HuH-7 (cell line): ENCODE data around the gene ELMO1.
A peak's percentile ranks its signal among the peaks of the same experiment; 100 is the strongest.

ENCODE experiments used
- DNase-seq: peaks from one replicate; pipeline ENCODE4 v3.0.0; 2011; ENCODE audit warnings: low spot score

Gene ELMO1

DNA sequence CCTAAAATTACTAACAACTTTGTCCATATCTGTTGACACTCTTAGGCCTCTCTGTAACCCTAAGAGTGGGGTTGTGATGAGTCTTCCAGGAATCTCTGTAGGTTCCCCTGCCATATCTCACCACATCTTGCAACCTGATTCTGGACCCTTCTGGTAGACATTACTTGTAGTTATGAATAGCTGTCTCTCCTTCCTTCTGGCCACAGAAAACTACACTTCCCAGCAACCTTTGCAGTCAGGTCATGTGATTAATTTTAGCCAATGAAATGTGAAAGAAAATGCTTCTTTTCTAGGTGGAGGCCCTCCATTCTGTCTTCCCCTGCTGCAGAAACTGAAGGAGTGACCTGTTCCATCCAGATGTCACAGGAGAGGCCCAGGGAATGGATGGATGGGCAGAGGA, 576.8 kb downstream of the ELMO1 start:
- DNase-seq: no peak

DNA sequence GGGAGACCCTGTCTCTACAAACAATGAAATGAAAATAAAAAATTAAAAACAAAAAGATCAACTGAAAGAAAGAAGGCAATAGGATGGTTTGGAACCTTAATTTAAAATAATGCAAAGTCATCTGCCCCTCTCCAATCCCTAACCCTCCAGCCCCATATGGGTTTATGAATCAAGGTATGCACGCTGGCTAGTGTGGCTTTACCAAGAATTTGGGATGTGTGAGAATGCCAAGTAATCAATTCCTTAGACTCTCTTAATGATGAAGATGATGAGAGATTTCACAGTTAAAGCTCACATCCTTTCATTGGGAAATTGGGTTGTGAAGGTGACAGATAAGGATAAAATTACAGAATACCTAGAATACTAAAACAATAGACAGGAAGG, 577.3 kb downstream of the ELMO1 start:
- no peak for DNase-seq

DNA sequence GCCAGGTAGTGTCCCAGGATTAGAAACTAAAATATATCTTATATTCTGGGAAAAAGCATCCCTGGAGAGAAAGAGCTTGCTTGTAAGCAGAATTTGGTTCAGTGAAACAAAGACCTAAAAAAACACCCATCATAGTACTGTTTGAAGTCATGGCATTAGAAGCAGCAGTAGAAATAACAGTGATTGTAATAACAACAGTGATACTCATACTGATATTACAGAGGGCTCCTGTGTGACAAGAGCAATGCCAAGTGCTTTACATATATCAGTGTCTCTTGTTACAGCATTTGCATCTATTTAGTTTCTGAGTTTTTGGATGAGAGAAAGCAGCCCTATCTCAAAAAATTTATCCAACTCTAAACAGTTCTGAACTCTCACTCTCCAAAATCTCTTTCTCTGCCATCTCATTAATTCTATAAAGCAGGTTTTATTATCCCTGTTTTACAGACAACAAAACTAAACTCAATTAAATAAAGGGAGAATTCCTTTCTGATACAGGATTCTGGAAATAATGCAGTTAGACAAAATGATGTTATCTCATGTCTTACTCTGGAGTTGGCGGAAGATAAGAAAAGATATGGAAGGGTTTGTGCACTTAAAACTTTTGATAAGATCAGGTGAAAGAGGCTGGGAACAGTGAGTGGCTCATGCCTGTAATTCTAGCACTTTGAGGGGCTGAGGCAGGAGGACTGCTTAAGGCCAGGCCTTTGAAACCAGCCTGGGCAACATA, 577.9 kb downstream of the ELMO1 start:
- no peak for DNase-seq

DNA sequence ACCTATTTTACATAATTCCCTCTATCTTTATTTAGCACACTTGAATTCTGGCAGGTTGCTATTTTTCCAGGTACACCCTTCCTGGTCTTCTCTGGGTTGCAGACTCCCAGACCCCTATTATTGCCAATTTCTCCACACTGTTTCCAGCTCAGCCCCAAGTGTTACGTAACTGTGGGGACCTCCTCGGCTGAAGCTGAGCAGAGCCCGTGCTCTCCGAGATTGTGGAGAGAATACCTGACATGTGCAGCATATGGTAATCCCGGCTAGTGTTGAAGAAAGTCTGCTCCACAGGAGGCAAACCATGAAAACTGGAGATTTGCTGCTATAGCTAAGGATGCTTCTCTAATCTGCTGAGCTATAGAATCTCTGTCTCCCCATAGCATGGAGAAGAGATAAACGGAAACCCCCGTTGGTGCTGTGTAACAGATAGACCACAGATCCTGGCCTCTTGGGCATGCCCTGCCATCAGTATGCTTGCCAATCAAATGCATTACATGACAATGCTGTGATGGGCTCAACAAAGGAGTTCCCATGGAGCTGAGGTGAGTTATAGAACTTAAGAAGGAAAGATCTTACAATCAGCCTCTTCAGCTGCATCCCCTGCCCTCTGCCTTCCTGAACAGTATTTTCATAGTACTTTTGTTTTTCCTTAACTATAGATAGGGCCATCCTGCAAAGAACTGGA, 579.8 kb downstream of the ELMO1 start:
- no peak for DNase-seq

DNA sequence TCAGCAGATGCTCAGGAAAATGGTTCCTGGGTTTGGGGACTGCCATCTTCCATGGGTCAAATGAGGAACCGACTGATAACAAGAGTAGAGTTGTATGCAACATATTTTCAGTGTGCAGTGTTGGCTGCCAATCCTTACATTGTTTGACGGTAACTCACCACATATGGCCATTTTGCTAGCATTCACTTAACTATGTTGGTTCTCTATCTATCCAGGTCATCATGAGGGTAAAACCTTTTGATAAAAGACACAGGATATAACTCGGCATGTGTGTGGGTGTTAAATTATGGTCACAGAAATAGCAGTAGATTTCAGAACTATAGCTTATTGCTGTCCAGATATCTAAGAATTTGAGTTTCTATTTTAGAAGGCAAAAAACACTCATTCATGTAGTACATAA, 583.6 kb downstream of the ELMO1 start:
- DNase-seq: no peak

DNA sequence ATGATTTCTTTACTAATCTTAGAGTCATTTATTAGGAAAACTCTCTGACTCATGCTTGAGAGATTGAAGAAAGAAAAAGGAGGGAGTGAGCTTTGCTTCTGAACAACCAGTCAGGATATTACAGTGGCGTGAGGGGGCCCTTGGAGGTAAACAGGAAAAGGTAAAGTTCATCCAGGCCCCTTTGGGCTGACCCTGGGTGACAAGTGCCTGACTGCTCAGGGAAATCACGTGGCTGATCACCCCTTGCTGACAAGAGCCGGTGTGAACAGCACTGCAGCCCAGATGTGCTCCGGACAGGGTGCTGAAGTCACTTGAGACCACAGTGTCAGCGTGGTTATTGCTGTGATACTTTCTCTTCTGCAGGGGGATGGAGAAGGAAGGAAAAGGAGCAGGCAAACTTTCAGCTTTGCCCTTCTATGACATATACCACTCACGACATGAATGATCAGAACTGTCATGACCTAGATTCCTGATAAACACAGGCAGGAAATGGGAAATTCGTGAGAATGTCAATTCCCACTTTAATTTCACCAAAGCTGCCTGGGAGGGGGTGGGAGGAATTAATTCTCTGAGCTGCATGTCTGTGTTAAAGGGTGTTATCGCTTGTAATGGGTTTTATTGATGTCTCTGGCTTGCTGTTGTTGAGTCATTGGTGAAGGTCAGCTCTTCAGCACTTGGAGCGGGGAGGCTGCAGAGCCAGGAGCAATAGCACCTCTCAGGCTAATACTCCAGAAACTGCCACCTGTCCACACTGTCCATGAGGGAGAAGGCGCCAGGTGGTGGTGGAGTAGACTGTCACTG, 584.6 kb downstream of the ELMO1 start:
- peak; percentile 20 for DNase-seq

DNA sequence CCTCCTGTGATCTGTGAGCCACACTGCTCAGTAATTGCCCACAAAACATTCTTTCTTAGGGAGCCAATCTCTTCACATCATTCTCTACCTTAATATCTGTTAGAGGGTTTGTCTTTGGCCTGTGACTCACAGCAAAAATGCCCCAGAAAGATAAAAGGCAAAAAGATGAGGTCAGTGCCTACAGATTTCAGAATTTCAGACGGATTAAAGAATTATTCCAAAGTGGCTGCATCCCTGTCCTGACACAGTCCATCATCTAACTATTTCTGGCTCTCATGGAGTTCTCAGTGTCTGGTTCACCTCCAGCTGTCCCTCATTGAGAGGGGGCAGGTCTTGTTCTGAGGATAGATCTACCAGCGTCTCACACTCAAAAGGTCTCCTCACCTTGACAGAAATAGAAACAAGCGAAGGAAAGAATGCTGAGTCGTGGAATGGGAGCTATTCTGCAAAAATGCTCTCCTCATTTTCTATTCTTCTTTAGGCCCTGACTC, 585.8 kb downstream of the ELMO1 start:
- no peak for DNase-seq

DNA sequence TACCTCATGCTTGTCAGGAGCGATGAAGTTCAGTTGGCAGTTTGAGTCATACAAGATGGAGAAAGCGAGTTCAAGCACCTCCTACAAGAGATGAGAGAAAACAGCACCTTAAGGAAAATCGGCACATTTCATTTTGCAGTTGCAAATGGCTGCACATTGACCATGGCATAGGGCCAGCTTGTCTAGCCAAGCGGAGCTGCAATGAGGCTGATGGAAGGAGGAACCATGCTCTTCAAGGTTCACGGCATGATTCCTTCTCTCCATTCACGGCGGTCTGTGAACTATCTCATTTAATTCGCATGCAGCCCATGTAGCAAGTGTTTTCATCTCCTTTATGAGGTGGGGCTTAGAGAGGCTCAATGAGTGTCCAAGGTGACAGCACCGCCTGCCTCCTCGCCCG, 587.0 kb downstream of the ELMO1 start:
- no peak for DNase-seq

DNA sequence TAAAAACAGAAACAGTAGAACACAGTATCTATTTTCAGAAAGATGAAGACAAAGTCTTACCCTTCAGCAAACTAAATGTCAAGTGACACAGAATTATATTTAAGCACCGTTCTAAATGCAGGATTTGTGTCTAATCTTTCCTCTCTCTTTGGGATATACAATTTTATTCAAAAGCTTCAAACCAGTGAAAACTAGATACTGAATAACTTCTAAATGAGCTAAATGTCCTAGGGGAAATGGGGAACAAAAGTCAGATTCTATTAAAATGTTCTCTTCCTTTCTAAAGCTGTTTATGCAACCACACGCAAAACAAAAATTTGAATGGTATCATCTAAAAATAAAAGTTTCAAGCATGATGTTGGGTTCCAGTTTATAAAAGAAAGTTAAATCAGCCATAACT, 588.0 kb downstream of the ELMO1 start:
- DNase-seq: no peak

DNA sequence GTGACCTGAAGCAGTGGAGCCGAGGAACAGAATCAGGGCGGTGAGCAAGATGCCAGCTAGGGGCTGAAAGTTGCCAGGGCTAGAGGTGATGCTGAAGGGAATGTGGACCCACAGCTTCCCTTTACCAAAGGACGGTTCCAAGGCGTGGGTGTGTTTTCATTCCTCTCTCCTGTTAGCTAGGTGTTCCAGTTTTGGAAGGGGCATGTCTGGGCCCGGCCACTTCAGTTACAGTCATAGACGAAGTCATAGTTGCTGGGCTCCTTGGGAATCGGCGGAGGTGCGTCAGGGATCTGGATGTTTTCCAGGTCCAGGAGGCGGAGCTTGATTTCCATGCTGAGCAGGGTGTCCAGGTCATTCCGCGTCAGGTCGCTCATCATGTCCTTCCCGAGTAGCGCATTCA, 593.3 kb downstream of the ELMO1 start:
- no peak for DNase-seq

DNA sequence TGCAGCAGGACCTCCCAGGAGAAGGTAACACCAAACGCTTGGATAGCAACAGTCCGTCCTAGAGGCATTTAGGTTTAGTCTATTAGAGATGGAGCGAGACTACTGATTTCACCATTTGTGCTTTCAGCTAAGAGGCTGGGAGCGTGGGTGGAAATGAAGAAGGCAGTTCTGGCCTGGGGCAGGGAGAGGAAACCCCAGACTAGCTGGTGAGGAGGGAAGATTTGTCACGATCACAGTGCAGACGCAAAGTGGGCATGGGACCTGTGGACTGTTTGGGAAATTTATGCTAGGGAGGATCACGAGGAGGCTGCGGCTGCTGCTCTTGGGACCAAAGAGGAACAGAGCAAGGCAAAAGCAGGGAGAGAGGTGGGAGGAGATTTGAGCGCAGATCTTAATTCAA, 594.0 kb downstream of the ELMO1 start:
- no peak for DNase-seq

DNA sequence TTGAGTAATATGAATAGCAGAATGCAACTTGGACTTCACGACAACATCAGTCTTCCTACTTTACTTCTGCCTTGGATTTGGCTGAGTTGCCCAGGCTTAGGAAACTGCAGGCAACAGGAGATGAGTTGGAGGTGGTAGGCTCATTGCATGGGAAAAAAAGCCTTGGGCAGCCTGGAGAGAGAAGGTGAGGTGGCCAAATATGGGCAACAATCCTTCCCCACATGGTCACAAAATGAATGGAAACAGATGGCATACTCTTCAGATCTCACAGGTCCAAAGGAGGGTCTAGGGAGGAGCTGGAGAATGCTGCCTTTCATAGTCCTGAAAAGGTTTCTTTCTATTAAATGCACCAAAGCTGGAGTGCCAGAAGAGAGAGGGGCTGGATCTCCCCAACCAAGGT, 595.7 kb downstream of the ELMO1 start:
- no peak for DNase-seq

DNA sequence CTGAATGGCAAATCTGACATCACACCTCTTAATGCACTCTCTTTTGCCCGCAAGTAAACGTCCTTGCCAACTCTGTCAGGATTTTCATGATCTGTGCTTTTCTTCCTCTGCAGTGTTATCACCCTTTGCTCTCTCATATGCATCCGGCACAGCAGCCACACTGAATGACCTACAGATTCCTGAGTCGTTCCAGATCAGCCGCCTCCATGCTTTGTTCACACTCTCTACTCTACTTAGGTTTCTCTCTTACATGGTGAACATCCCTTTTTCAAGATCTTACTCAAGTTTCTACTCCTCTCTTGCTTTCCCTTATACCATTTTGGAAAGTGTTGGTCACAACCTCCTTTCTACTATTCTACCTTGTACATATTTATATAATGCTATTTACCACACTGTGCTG, 596.6 kb downstream of the ELMO1 start:
- DNase-seq: no peak

DNA sequence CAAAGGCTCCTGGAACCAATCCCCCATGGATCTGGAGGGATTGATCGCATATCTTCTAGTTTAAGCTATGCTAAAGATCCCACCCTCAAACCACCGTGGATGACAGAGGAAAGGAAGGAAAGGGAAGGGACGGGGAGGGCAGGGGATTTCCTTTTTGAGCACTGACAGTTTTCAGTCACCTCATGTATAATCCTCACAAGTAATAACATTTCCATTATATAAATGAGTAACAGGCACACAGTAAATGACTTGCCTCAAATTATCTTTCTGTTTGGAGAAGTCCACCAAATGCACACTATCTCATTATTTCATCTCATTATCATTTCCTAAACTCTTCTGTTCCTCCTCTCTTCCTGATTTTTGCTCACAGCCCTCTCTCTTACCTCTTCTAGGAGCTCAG, 597.3 kb downstream of the ELMO1 start:
- no peak for DNase-seq

DNA sequence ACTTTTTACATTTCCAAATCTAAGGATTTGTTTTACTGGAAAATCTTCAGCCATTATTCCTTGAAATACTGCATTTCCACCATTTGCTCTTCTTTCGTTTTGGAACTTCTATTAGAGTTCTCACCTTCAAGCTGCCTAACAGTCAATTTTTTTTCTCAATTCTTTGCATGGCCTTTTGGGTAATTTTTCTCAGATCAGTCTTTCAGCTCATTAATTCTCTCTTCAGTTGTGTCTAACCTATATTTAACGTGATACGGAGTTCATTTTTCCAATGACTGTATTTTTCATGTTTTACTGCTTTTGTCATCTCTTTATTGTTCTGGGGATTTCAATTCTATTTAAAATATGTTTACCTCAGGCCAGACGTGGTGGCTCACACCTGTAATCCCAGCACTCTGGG, 600.7 kb downstream of the ELMO1 start:
- DNase-seq: no peak

DNA sequence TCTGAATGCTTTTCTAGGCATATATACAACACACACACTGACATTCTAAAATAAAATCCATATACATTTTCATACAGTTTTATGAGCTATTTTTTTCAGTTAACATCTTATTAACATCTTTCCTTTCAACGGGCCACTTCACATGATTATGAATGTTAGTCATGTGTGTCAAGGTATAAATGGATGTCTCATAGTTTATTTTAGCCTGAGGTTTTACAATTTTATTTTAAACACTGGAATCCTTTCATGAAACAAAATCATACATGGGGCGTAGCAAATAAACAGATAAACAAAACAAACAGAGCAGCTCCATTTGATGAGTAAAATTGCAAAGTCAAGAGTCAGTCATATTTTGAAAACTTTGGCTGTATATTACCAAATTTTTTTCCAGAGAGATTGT, 604.3 kb downstream of the ELMO1 start:
- DNase-seq: no peak

DNA sequence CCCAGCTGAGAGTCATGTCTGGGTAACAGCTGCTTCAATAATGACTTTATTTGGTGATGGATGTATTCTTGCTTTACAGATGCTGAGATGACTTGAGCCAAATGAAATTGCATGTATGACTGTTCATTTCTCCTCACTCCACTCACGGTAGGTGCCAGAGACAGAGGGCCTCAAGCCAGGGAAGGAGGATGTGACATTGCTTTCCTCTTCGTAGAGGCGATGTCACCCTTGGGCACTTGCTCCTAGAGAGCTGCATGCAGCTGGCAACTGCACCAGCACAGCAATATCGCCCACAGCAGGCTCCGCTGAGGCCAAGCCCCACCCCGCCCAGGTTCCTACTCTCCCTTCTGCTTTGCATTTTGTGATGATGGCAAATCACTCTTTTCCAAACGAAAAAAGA, 607.8 kb downstream of the ELMO1 start:
- DNase-seq: no peak

DNA sequence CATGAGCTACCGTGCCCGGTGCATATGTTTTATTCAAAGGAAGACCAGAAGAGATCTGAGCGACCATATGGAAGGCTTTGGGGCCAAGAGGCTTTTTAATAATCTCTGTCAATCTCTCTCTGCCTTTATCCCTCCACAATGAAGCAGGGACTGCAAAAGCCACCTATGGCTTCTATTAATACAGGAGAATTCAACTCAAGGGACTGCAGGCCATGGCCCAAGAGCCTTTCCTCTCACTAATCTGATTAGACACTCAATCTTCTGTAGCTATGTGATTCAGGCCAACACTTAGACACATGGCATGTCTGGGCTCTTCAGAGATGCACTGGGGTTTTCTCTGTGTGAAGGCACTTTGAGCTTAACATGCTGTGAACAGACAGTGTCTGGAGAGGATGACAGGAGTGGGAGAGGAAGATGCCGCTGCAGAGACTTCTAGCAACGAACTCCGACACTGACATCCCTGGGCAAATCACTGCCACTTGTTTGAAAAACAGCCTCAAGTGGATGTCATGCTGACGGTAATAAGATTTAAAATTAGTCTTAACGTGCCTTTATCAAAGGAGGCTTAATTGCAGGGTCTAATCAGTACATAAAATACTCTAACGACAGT, 609.9 kb downstream of the ELMO1 start:
- DNase-seq: no peak

DNA sequence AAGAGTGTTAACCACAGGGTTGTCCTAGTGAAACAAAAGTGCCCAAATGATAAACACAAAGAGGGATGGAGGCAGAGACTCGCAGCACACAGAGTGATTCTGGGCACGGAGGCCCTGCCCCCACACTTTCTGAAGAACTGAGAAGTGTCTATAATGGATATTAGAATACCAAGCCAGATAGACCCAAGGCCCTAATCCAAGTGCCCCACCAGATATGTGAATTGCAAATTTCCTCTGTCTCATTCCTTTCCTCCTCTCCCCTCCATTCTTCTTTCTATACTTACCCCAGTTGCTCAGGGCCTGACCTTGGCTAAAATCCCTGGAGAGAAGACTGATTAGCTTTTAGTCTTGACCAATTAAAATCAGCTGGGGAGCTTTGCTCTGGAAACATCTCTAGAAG, 617.6 kb downstream of the ELMO1 start:
- DNase-seq: no peak

DNA sequence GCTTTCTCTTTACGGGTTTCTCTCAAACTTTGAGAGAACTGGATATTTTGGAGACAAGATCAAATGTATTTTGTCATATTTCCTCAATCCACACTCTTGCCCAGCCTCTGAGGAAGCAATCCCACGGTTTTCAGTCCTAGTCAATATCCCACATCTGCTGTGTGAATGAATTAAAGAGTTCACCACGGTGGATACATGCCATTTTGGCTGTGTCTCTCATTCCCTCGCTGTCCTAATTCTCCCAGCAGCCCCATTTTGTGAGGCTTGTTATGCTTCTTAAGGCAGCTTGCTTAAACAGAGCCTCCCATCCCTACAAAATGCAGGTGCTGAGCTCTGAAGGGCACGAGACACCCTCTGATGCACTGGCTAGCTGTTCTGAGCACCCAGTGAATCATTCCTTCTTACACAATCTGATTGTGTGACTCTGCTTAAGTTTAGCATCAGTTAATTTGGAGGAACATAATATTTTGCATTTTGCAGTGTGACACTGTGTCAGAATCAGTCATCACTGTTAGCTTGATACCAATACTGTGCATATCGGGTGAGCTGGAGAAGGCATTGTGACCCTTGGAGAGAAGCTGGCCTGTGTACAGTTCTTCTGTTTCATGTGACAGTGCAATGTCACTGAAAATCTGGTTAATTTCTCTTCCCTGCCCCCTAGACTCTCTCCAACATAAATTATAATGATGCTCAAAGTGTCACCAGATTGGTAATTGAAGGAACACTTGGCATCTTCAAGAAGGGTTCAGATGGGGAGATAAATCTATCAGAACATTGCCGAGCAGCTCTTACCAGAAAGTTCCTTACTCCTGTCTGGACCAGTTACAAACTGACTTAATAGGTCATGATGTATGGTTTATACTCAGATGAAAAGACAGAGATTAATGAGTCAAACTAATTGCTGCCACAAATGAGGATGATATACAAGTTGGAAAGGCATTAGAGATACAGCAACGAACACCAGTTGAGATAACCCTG, 620.6 kb downstream of the ELMO1 start:
- DNase-seq: no peak

DNA sequence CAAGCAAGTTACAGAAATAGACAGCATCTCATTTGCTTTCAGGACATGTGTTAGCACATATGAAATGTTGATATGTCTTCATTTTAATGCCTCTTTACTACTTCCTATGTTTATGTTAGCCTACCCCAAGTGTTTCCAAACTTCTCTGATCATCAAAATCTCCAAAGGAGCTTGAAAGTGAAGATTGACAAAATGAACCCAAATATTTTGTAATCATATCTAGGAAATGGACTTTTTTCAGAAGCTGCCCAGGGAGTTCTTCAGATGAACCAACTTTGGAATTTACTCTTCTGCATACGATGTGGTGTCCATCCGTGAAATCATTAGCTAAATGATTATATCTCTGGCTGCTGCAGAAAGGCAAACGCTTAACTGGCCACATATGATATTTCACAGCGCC, 623.2 kb downstream of the ELMO1 start:
- no peak for DNase-seq
